CD14-positive monocyte (primary cell): Measurements from ENCODE around the gene BPIFB4. TPM values are rescaled to one million over a fixed set of nuclear protein-coding genes. Genes with fewer than 3 reads are reported as not detected.
"Not testable (repeated sequence)": the region's sequence is repeated elsewhere in the genome, so short reads cannot be mapped to it uniquely, and the experiment has no call there.

Experiments
- DNase-seq, 3 donors: peaks; one replicate each; pipeline ENCODE4 v3.0.0-alpha.2; 2011 to 2022
- H2AFZ ChIP-seq: 2 replicates; pipeline ENCODE4 v1.6.0; 2012; ENCODE audit warnings: mild to moderate bottlenecking, low read depth, low read length, inconsistent platforms; ENCODE audit not compliant: insufficient read depth, poor library complexity, severe bottlenecking
- H3K27ac ChIP-seq, 2 donors: 1 replicate in 1 of 2; 2 replicates in 1 of 2; pipeline ENCODE4 v1.5.1; 2012 to 2013; ENCODE audit warnings: low read length in 2 of 2, control low read depth in 1 of 2, inconsistent platforms in 1 of 2, low read depth in 1 of 2, mild to moderate bottlenecking in 1 of 2
- H3K27me3 ChIP-seq, 2 donors: one replicate each; pipeline versions ENCODE4 v1.6.0 to v1.6.1; 2011 to 2013; ENCODE audit warnings: low read length in 2 of 2; ENCODE audit not compliant: control insufficient read depth in 2 of 2, insufficient read depth in 2 of 2
- H3K36me3 ChIP-seq, 2 donors: replicated peaks in 1 of 2; 1 replicate in 1 of 2; 2 replicates in 1 of 2; pipeline versions ENCODE4 v1.5.1 to v1.6.1; 2012 to 2013; ENCODE audit warnings: low read length in 2 of 2, control low read depth in 1 of 2, inconsistent platforms in 1 of 2, mild to moderate bottlenecking in 1 of 2; ENCODE audit not compliant: insufficient read depth in 2 of 2, control insufficient read depth in 1 of 2
- H3K4me1 ChIP-seq, 2 donors: 1 replicate in 1 of 2; 2 replicates in 1 of 2; pipeline versions ENCODE4 v1.5.1 to v1.6.1; 2012 to 2013; ENCODE audit warnings: low read length in 2 of 2, control low read depth in 1 of 2, inconsistent platforms in 1 of 2, mild to moderate bottlenecking in 1 of 2, moderate library complexity in 1 of 2; ENCODE audit not compliant: insufficient read depth in 2 of 2, control insufficient read depth in 1 of 2
- H3K4me2 ChIP-seq: replicated peaks from 2 replicates; pipeline ENCODE3; 2012; ENCODE audit warnings: low read length, moderate library complexity, mild to moderate bottlenecking; ENCODE audit not compliant: poor library complexity, severe bottlenecking; ENCODE audit errors: extremely low read depth
- H3K4me3 ChIP-seq, 3 experiments: fragments of 200-600 bp in 1 of 3; sonication (generic) in 1 of 3; replicated peaks in 1 of 3; 1 replicate in 2 of 3; 2 replicates in 1 of 3; pipeline ENCODE4 v1.5.1; 2011 to 2013; ENCODE audit warnings: low read length in 3 of 3, mild to moderate bottlenecking in 3 of 3, control low read depth in 2 of 3, low read depth in 2 of 3, inconsistent platforms in 1 of 3, moderate library complexity in 1 of 3
- H3K79me2 ChIP-seq: 2 replicates; pipeline ENCODE4 v1.6.0; 2012; ENCODE audit warnings: mild to moderate bottlenecking, control low read depth, inconsistent platforms, low read length, moderate library complexity; ENCODE audit not compliant: insufficient read depth
- H3K9ac ChIP-seq: 2 replicates; pipeline ENCODE4 v1.6.0; 2017; ENCODE audit warnings: low read length, mild to moderate bottlenecking; ENCODE audit not compliant: insufficient read depth, poor library complexity, severe bottlenecking
- H3K9me3 ChIP-seq, 2 donors: replicated peaks in 1 of 2; 1 replicate in 1 of 2; 2 replicates in 1 of 2; pipeline versions ENCODE4 v1.5.1 to v1.6.1; 2012 to 2013; ENCODE audit warnings: low read length in 2 of 2, control low read depth in 1 of 2; ENCODE audit not compliant: control insufficient read depth in 1 of 2, insufficient read depth in 1 of 2
- H4K20me1 ChIP-seq: 2 replicates; pipeline ENCODE4 v1.6.0; 2012; ENCODE audit warnings: mild to moderate bottlenecking, low read length, control low read depth, moderate library complexity; ENCODE audit not compliant: insufficient read depth
- H3K27ac Mint-ChIP-seq, 7 donors: one replicate each; pipeline ENCODE4 v1.8.0; 2020; ENCODE audit warnings: mild to moderate bottlenecking in 7 of 7, mixed read lengths in 7 of 7, moderate library complexity in 6 of 7, inconsistent platforms in 2 of 7
- H3K27me3 Mint-ChIP-seq, 3 donors: one replicate each; pipeline ENCODE4 v1.8.0; 2021 to 2022; ENCODE audit warnings: low read depth in 3 of 3, mild to moderate bottlenecking in 3 of 3, mixed read lengths in 3 of 3, moderate library complexity in 3 of 3, inconsistent platforms in 1 of 3
- H3K36me3 Mint-ChIP-seq, 2 donors: one replicate each; pipeline ENCODE4 v1.8.0; 2020; ENCODE audit warnings: mixed read lengths in 2 of 2, inconsistent platforms in 1 of 2, mild to moderate bottlenecking in 1 of 2
- H3K4me1 Mint-ChIP-seq: one replicate; pipeline ENCODE4 v1.8.0; 2020; ENCODE audit warnings: mild to moderate bottlenecking, mixed read lengths
- H3K4me3 Mint-ChIP-seq, 2 donors: one replicate each; pipeline ENCODE4 v1.8.0; 2020; ENCODE audit warnings: mild to moderate bottlenecking in 2 of 2, mixed read lengths in 2 of 2, moderate library complexity in 1 of 2
- H3K9me3 Mint-ChIP-seq, 7 donors: one replicate each; pipeline ENCODE4 v1.8.0; 2020 to 2022; ENCODE audit warnings: mixed read lengths in 7 of 7, mild to moderate bottlenecking in 6 of 7, moderate library complexity in 6 of 7, inconsistent platforms in 2 of 7
- WGBS: methylation state at CpG from one replicate; pipeline ENCODE4 v1.1.5; 2013; ENCODE audit warnings: missing lambda C conversion rate; ENCODE audit not compliant: insufficient coverage; 5-methylcytosine and 5-hydroxymethylcytosine counted together
- intact Hi-C, 2 donors: fragments of 100-400 bp; cut with micrococcal nuclease; formaldehyde crosslinking; loops; one replicate each; pipeline versions ENCODE4 v1.15.0 to v1.15.1; 2023
- polyA plus RNA-seq, 3 donors: library from polyadenylated mRNA; depleted of rRNA in 1 of 3; unstranded in 2 of 3; stranded (reverse) in 1 of 3; fragments of 300-500 nt in 2 of 3; fragments of >200 nt in 1 of 3; fragmentation: Illumina TruSeq in 2 of 3; gene quantifications; 1 replicate in 2 of 3; 2 replicates in 1 of 3; pipeline ENCODE4 v1.2.3, GENCODE V29; 2012 to 2021
- TF ChIP-seq, protein P1 (sequence below): fragments of 200-600 bp; IDR thresholded peaks from one replicate; pipeline ENCODE4 v1.8.0; 2022; ENCODE audit warnings: antibody characterized with exemption, mild to moderate bottlenecking

The BPIFB4 gene
- polyA plus RNA-seq, 3 donors = not detected

DNA sequence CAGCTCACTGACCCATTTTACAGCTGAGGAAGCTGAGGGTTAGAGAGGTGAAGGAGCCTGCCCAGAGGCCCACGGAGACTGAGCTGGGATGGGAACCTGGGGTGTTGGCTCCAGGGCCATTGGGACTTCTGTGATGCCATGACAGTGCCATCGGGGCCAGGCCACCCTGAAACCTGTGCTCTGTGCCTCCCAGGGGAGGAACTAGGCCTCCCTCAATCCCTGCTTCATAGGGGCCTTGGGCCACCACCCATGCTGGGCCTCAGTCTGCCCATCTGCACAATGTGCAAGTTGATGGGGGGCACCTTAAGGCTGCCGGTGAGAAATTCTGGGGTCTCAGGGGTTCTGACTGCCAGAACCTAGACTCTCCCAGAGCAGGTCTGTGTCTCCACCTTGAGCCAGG, 24.9 kb downstream of the BPIFB4 start:
- H3K27me3 Mint-ChIP-seq = peaks cover 0 to 14% (median 2%) of the 10 kb centered on the region in 3 donors
- no peak overlapping the region for H3K4me3 ChIP-seq
- no peak overlapping the region for H3K4me2 ChIP-seq
- 93% methylated on average over 3 of the region's 3 CpGs for WGBS
- H3K9ac ChIP-seq = no peak overlapping the region
- DNase-seq = no peak
- no peak overlapping the region for H3K4me3 Mint-ChIP-seq
- intact Hi-C loops = no loop called here
- H2AFZ ChIP-seq = no peak overlapping the region
- no peak overlapping the region for H3K27ac Mint-ChIP-seq
- H3K27ac ChIP-seq = no peak overlapping the region
- H3K9me3 ChIP-seq = no peaks in the 10 kb centered on the region
- no peaks in the 10 kb centered on the region for H3K36me3 Mint-ChIP-seq
- H4K20me1 ChIP-seq = no peaks in the 10 kb centered on the region
- no peaks in the 10 kb centered on the region for H3K9me3 Mint-ChIP-seq
- H3K4me1 ChIP-seq = no peaks in the 10 kb centered on the region
- TF ChIP-seq, protein P1, sequence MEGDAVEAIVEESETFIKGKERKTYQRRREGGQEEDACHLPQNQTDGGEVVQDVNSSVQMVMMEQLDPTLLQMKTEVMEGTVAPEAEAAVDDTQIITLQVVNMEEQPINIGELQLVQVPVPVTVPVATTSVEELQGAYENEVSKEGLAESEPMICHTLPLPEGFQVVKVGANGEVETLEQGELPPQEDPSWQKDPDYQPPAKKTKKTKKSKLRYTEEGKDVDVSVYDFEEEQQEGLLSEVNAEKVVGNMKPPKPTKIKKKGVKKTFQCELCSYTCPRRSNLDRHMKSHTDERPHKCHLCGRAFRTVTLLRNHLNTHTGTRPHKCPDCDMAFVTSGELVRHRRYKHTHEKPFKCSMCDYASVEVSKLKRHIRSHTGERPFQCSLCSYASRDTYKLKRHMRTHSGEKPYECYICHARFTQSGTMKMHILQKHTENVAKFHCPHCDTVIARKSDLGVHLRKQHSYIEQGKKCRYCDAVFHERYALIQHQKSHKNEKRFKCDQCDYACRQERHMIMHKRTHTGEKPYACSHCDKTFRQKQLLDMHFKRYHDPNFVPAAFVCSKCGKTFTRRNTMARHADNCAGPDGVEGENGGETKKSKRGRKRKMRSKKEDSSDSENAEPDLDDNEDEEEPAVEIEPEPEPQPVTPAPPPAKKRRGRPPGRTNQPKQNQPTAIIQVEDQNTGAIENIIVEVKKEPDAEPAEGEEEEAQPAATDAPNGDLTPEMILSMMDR = no peak
- H3K36me3 ChIP-seq = no peaks in the 10 kb centered on the region
- H3K27me3 ChIP-seq = no peaks in the 10 kb centered on the region
- H3K79me2 ChIP-seq = no peaks in the 10 kb centered on the region
- H3K4me1 Mint-ChIP-seq = no peaks in the 10 kb centered on the region

GRCh38 chr20:33105316-33105924, 26.0 kb downstream of the BPIFB4 start:
- no peaks in the 10 kb centered on the region for H3K27me3 ChIP-seq
- TF ChIP-seq, protein P1 = no peak
- no peaks in the 10 kb centered on the region for H4K20me1 ChIP-seq
- H3K27ac Mint-ChIP-seq = no peak overlapping the region
- H3K4me2 ChIP-seq = no peak overlapping the region
- no peak overlapping the region for H3K27ac ChIP-seq
- H3K79me2 ChIP-seq = no peaks in the 10 kb centered on the region
- H3K36me3 Mint-ChIP-seq = no peaks in the 10 kb centered on the region
- no peak overlapping the region for H3K4me3 ChIP-seq
- H2AFZ ChIP-seq = no peak overlapping the region
- no peaks in the 10 kb centered on the region for H3K9me3 ChIP-seq
- no peaks in the 10 kb centered on the region for H3K4me1 ChIP-seq
- H3K9ac ChIP-seq = no peak overlapping the region
- intact Hi-C loops = no loop called here
- 83% methylated on average over 3 of the region's 8 CpGs for WGBS
- no peak for DNase-seq
- peaks cover 0 to 14% (median 2%) of the 10 kb centered on the region in 3 donors for H3K27me3 Mint-ChIP-seq
- H3K36me3 ChIP-seq = no peaks in the 10 kb centered on the region
- H3K4me1 Mint-ChIP-seq = no peaks in the 10 kb centered on the region
- H3K4me3 Mint-ChIP-seq = no peak overlapping the region
- no peaks in the 10 kb centered on the region for H3K9me3 Mint-ChIP-seq

- H3K79me2 ChIP-seq, DNase-seq, H2AFZ ChIP-seq, H3K27ac ChIP-seq, H3K4me1 ChIP-seq, intact Hi-C loops, H3K4me2 ChIP-seq, H3K27me3 ChIP-seq, H4K20me1 ChIP-seq, H3K4me3 ChIP-seq, H3K9me3 Mint-ChIP-seq, H3K36me3 Mint-ChIP-seq, H3K9me3 ChIP-seq, H3K36me3 ChIP-seq, H3K9ac ChIP-seq, H3K27ac Mint-ChIP-seq, H3K4me1 Mint-ChIP-seq, H3K4me3 Mint-ChIP-seq: not testable (repeated sequence)
- 40% methylated on average over 1 of the region's 7 CpGs for WGBS
- peaks cover 0 to 14% (median 2%) of the 10 kb centered on the region in 3 donors for H3K27me3 Mint-ChIP-seq
Measured at GRCh38 chr20:33106058-33106620, 26.7 kb downstream of the BPIFB4 start.
